RWPE1 (cell line): Measurements from ENCODE around the gene FNDC10.
"Not testable (repeated sequence)": the region's sequence is repeated elsewhere in the genome, so short reads cannot be mapped to it uniquely, and the experiment has no call there.

Experiments used
- CTCF ChIA-PET: fragments of 350-600 bp; sonication (Branson Sonifier 250); formaldehyde crosslinking; extraction: SDS; loops from one replicate; lab custom pipeline; 2021; lab: Yijun Ruan, JAX
- POLR2A ChIA-PET: fragments of 400-600 bp; formaldehyde crosslinking; extraction: SDS; loops from one replicate; lab custom pipeline; 2020; ENCODE audit warnings: antibody characterized with exemption; ENCODE audit not compliant: low non-redundant PET; lab: Yijun Ruan, JAX
- DNase-seq: peaks from one replicate; pipeline ENCODE4 v3.0.0; 2012; ENCODE audit warnings: low spot score
- H3K27ac ChIP-seq: fragments of 450-650 bp; 2 replicates; pipeline ENCODE4 v1.5.1; 2017
- CTCF ChIP-seq: fragments of 450-650 bp; conservative IDR thresholded peaks from 2 replicates; pipeline ENCODE4 v1.5.1; 2017; ENCODE audit warnings: low read depth, mild to moderate bottlenecking

The FNDC10 gene

DNA sequence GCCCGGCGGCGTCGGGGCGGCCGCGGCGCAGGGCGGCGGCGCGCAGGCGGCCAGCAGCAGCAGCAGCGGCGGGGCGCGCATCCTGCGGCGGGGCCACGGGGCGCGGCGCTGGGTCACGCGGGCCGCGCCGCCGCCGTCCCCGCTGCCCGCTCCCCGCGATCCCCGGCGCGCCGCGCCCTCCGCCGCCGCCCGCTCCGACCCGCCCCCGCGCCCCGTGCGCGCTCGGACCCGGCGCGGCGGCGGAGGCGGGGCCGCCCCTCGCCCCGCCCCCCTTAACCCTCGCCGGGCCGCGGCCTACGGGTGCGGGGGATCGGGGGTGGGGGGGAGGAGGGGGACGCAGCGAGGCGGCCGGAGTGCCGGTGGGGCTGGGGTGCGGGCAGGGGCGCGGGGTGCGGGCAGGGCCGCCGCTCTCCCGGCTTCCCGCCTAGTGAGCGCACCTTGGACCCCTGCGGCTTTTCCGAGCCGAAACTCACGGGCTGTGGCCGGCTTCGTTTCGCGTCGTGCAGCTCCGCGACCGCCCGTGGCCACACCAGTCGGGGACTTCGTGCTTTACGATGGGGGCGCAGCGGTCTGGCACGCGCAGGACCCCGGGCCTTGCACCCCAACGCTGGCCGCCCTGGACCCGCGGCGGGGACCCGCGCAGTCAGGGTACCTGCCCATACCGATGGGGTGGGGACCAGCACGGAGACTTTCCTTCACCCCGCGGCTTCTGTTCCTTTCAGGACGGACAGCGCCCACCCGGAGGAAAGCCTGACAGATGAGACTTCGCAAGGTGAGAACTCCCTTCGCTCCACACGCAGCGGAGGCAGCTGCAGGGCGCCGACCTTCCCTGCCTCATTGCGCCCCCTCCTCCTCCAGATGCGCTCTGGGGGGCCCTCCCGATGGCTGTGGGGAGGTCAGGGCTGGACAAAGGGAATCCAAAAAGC, at the start of gene FNDC10:
TSS of gene FNDC10 (minus strand) at position 201 of the 926 bp plus-strand sequence. CDS start at position 81, 120 bp downstream.
- ChIA-PET POLR2A (interaction anchor here (0.5 kb wide), 1 partner anchor 15 kb away, joined by 3 read pairs; no protein-coding TSS in a partner anchor), CTCF (no interaction called here)
- no peak for TF ChIP-seq CTCF
- peak within 1 kb of the TSS; percentile 61 for H3K27ac ChIP-seq
- DNase-seq: no peak

DNA sequence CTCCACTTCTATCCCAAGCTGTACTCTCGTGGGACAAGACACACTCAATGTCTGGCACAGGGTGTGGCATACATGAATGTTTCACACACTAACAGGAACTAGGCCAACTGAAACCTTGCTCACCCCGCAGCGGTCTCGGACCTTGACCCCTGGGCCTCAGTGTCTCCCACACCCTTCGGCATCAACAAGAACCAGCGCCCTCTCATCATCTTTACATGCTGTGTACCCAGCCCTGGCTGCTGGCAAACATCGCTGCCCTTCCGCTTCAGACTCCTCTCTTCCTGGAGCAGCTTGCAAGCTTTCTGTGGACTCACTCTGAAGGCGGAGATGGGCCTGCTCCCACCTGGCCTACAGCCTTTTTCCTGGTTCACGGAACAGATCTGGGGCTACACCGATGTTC, 48.3 kb upstream of the FNDC10 start:
- DNase-seq, CTCF ChIA-PET, POLR2A ChIA-PET, H3K27ac ChIP-seq: not testable (repeated sequence)

GRCh38 chr1:1647567-1648241, 47.8 kb upstream of the FNDC10 start:
- DNase-seq, POLR2A ChIA-PET, CTCF ChIA-PET, H3K27ac ChIP-seq: not testable (repeated sequence)

- H3K27ac ChIP-seq, POLR2A ChIA-PET, CTCF ChIA-PET, DNase-seq: not testable (repeated sequence)
Measured at GRCh38 chr1:1646326-1646725, 46.4 kb upstream of the FNDC10 start.

GRCh38 chr1:1640711-1641461, 41.0 kb upstream of the FNDC10 start:
- H3K27ac ChIP-seq, CTCF ChIA-PET, DNase-seq, POLR2A ChIA-PET: not testable (repeated sequence)

GRCh38 chr1:1640081-1640480, 40.1 kb upstream of the FNDC10 start:
- POLR2A ChIA-PET, DNase-seq, CTCF ChIA-PET, H3K27ac ChIP-seq: not testable (repeated sequence)

GRCh38 chr1:1639368-1639767, 39.4 kb upstream of the FNDC10 start:
- H3K27ac ChIP-seq, CTCF ChIA-PET, DNase-seq, POLR2A ChIA-PET: not testable (repeated sequence)

GRCh38 chr1:1638528-1638927, 38.6 kb upstream of the FNDC10 start:
- CTCF ChIA-PET, POLR2A ChIA-PET, DNase-seq, H3K27ac ChIP-seq: not testable (repeated sequence)

- H3K27ac ChIP-seq, POLR2A ChIA-PET, CTCF ChIA-PET: not testable (repeated sequence)
Measured at GRCh38 chr1:1637479-1637875, 37.5 kb upstream of the FNDC10 start.

DNA sequence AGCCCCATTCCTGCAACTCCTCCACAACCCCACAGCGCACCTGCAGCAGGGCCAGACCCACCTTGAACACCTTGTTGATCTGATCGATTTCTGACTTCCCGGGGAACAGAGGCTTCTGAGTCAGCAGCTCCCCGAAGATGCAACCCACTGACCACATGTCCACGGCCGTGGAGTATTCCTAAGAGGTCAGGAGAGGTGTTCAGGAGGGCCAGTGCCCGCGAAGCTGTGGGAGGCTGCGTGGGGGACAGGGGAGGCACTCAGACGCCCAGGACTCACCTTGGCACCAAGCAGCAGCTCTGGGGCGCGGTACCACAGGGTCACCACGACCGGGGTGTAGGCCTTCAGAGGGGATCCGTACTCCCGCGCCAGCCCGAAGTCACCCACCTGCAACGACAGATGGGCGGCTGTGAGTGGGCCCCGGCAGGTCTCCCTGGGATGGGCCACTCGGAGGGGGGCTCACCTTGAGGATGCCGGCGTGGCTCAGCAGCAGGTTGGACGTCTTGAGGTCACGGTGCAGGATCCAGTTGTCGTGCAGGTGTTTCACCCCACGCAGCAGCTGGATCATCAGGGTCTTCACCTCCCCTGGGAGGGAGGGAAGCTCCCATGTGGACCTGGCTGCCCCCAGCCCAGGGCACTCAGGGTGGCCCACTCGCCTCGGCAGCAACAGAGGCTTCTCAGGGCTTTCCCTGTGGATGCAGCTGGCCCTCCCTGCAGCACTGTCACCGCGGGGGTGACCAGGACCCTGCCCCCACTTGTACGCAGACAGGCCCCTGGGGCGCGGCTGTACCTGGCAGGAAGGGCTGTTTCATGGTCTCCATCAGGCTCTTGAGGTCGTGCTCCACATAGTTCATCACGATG, 36.9 kb upstream of the FNDC10 start:
- CTCF ChIA-PET, H3K27ac ChIP-seq, DNase-seq: not testable (repeated sequence)
- POLR2A ChIA-PET: interaction anchor here (0.6 kb wide), 1 partner anchor 18 kb away, joined by 3 read pairs; no protein-coding TSS in a partner anchor

More at GRCh38 chr1:1637479-1637875, 37.5 kb upstream of the FNDC10 start:
- DNase-seq: not testable (repeated sequence)

DNA sequence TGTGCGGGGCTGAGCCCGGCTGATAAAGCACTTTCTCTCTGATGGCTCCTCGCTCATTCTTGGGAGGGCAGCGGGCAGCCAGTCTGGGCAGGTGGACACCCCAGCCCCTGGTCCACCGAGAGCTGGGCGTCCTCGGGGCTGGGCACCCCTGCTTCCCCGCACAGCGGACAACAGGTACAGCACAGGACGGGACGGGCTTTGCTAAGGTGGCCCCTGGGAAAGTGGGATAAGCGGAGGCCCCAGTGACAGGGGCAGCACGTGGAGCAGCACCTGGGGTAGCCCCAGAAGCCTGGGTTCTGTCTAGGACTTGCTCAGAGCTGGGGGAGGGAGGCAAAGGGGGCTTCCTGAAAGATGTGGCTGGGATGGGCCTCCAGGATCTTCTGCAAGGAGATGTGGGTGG, 34.7 kb upstream of the FNDC10 start:
- H3K27ac ChIP-seq, POLR2A ChIA-PET, CTCF ChIA-PET, DNase-seq: not testable (repeated sequence)

- H3K27ac ChIP-seq, CTCF ChIA-PET, POLR2A ChIA-PET, DNase-seq: not testable (repeated sequence)
Measured at GRCh38 chr1:1633409-1633808, 33.5 kb upstream of the FNDC10 start.
